HepG2 (cell line): ENCODE measurements around the gene WWC1.

Experiments
- ATF2 ChIP-seq: sonication (generic); formaldehyde crosslinking; IDR thresholded peaks from 2 replicates; pipeline ENCODE4 v1.4.0; 2020; ENCODE audit warnings: missing genetic modification reagents
- BRCA1 ChIP-seq: sonication (generic); formaldehyde crosslinking; IDR thresholded peaks from 2 replicates; pipeline ENCODE4 v1.4.0; 2020; ENCODE audit warnings: missing genetic modification reagents
- CTCF ChIP-seq: sonication (generic); formaldehyde crosslinking; IDR thresholded peaks from 2 replicates; pipeline ENCODE4 v1.5.0; 2020; ENCODE audit warnings: mild to moderate bottlenecking, missing genetic modification reagents, moderate library complexity
- EP300 ChIP-seq, 3 experiments: sonication (generic) in 1 of 3; formaldehyde crosslinking in 1 of 3; IDR thresholded peaks; 2 replicates each; pipeline versions ENCODE4 v1.5.1 to v1.6.1; 2011 to 2020; ENCODE audit warnings: low read depth in 2 of 3, low read length in 2 of 3, borderline replicate concordance in 1 of 3, improper control_type of control experiment in 1 of 3, mild to moderate bottlenecking in 1 of 3, missing genetic modification reagents in 1 of 3, moderate library complexity in 1 of 3
- EZH2 ChIP-seq: conservative IDR thresholded peaks from 2 replicates; pipeline ENCODE4 v1.6.1; 2012; ENCODE audit warnings: mild to moderate bottlenecking, low read depth, low read length, moderate library complexity
- IKZF1 ChIP-seq: fragments of 450-650 bp; IDR thresholded peaks from 2 replicates; pipeline ENCODE4 v1.7.1; 2016
- JUND ChIP-seq: sonication (generic); formaldehyde crosslinking; IDR thresholded peaks from 2 replicates; pipeline ENCODE4 v1.8.0; 2022; ENCODE audit warnings: mild to moderate bottlenecking, missing genetic modification reagents
- RAD21 ChIP-seq: fragments of 450-650 bp; formaldehyde crosslinking; IDR thresholded peaks from 2 replicates; pipeline ENCODE4 v1.5.0; 2020; ENCODE audit warnings: mild to moderate bottlenecking
- SNRNP70 ChIP-seq: fragments of 200-400 bp; formaldehyde crosslinking; IDR thresholded peaks from 2 replicates; pipeline ENCODE4 v1.6.1; 2017; ENCODE audit warnings: mild to moderate bottlenecking, low read depth, low read length, moderate library complexity
- UBTF ChIP-seq: sonication (generic); formaldehyde crosslinking; IDR thresholded peaks from 2 replicates; pipeline ENCODE4 v1.4.0; 2020; ENCODE audit warnings: mild to moderate bottlenecking, missing genetic modification reagents
- ZMYM3 ChIP-seq: sonication (generic); formaldehyde crosslinking; IDR thresholded peaks from 2 replicates; pipeline ENCODE4 v1.5.1; 2020; ENCODE audit warnings: mild to moderate bottlenecking, missing genetic modification reagents
- ZNF17 ChIP-seq: sonication (generic); formaldehyde crosslinking; IDR thresholded peaks from 2 replicates; pipeline ENCODE4 v1.5.0; 2020; ENCODE audit warnings: mild to moderate bottlenecking, missing genetic modification reagents
- ZNF33A ChIP-seq: sonication (generic); formaldehyde crosslinking; IDR thresholded peaks from 2 replicates; pipeline ENCODE4 v1.5.1; 2020; ENCODE audit warnings: missing genetic modification reagents, mild to moderate bottlenecking, moderate library complexity, borderline replicate concordance
- ZNF367 ChIP-seq: sonication (generic); formaldehyde crosslinking; IDR thresholded peaks from 2 replicates; pipeline ENCODE4 v1.4.0; 2020; ENCODE audit warnings: missing genetic modification reagents, borderline replicate concordance

- TF ChIP-seq ZNF33A (CRISPR knock-in tag) (no peak), IKZF1 (no peak), RAD21 (CRISPR knock-in tag) (no peak), EZH2 (no peak), UBTF (CRISPR knock-in tag) (no peak), SNRNP70 (no peak), EP300 (IDR thresholded peaks at IDR 0.05; ENCODE audit: low read depth in 2 of 2, low read length in 2 of 2) (no peak), EP300 (CRISPR knock-in tag; IDR thresholded peaks at IDR 0.05; ENCODE audit: borderline replicate concordance) (no peak), CTCF (CRISPR knock-in tag) (no peak), BRCA1 (CRISPR knock-in tag) (no peak), JUND (CRISPR knock-in tag) (no peak), ZMYM3 (CRISPR knock-in tag) (no peak), ZNF367 (CRISPR knock-in tag) (no peak), ATF2 (no peak), ZNF17 (CRISPR knock-in tag) (no peak)
These were observed 58.9 kb downstream of the WWC1 start for GRCh38 chr5:168350315-168350714.
